H1 (cell line): ENCODE data around the gene SEZ6. TPM values are rescaled to one million over a fixed set of nuclear protein-coding genes. Genes with fewer than 3 reads are reported as not detected.
A peak's percentile ranks its signal among the peaks of the same experiment; 100 is the strongest.

Experiments used
- CTCF ChIA-PET: fragments of 300-600 bp; sonication (Branson Sonifier 250); formaldehyde crosslinking; loops from one replicate; lab custom pipeline; 2021; ENCODE audit not compliant: partially characterized antibody; lab: Charles Lee
- POLR2A ChIA-PET: fragments of 300-600 bp; sonication (Branson Sonifier 250); formaldehyde crosslinking; loops from one replicate; lab custom pipeline; 2021; ENCODE audit warnings: inconsistent platforms; ENCODE audit not compliant: partially characterized antibody; lab: Charles Lee
- DNase-seq, 2 experiments: peaks; one replicate each; pipeline versions ENCODE4 v3.0.0 to v3.0.0-alpha.2; 2010 to 2022; ENCODE audit warnings: low spot score in 2 of 2, low read depth in 1 of 2, mixed read lengths in 1 of 2
- FAIRE-seq: peaks from 2 replicates; lab custom pipeline; 2011; peaks lifted over from hg19 to GRCh38; lab: Jason Lieb, UNC
- H2AFZ ChIP-seq: 2 replicates; pipeline ENCODE4 v1.8.1; 2012; ENCODE audit warnings: low read length, inconsistent platforms
- H2AK5ac ChIP-seq: 2 replicates; pipeline ENCODE4 v1.6.1; 2013; ENCODE audit warnings: low read depth, low read length
- H2BK120ac ChIP-seq: replicated peaks from 2 replicates; pipeline ENCODE3; 2013; ENCODE audit warnings: low read depth, low read length, inconsistent platforms
- H2BK12ac ChIP-seq: 2 replicates; pipeline ENCODE4 v1.6.1; 2013; ENCODE audit warnings: low read depth, low read length
- H2BK15ac ChIP-seq: 2 replicates; pipeline ENCODE4 v1.6.1; 2013; ENCODE audit warnings: low read length
- H2BK20ac ChIP-seq: 2 replicates; pipeline ENCODE4 v1.6.1; 2013; ENCODE audit warnings: low read length
- H2BK5ac ChIP-seq: 2 replicates; pipeline ENCODE4 v1.6.1; 2013; ENCODE audit warnings: low read depth, low read length
- H3K14ac ChIP-seq: 2 replicates; pipeline ENCODE4 v1.6.1; 2013; ENCODE audit warnings: inconsistent platforms; ENCODE audit not compliant: insufficient read length
- H3K18ac ChIP-seq: 2 replicates; pipeline ENCODE4 v1.6.1; 2013; ENCODE audit warnings: low read length; ENCODE audit errors: extremely low read depth
- H3K23ac ChIP-seq: 2 replicates; pipeline ENCODE4 v1.6.1; 2013; ENCODE audit warnings: inconsistent platforms; ENCODE audit not compliant: insufficient read length
- H3K23me2 ChIP-seq: 2 replicates; pipeline ENCODE4 v1.6.1; 2013; ENCODE audit warnings: low read depth, low read length
- H3K27ac ChIP-seq: 2 replicates; pipeline ENCODE4 v1.6.1; 2011; ENCODE audit warnings: low read depth, low read length, inconsistent platforms
- H3K27me3 ChIP-seq, 4 experiments: replicated peaks in 1 of 4; 1 replicate in 1 of 4; 2 replicates in 3 of 4; pipeline versions ENCODE4 v1.6.1 to v1.8.1; 2011 to 2013; ENCODE audit warnings: low read length in 3 of 4, mild to moderate bottlenecking in 3 of 4, inconsistent platforms in 2 of 4, mixed read lengths in 2 of 4, moderate library complexity in 1 of 4; ENCODE audit not compliant: control insufficient read depth in 3 of 4, insufficient read depth in 3 of 4; ENCODE audit errors: extremely low read depth in 1 of 4
- H3K36me3 ChIP-seq, 4 experiments: 2 replicates each; pipeline versions ENCODE4 v1.6.1 to v1.8.1; 2011 to 2013; ENCODE audit warnings: mild to moderate bottlenecking in 4 of 4, low read length in 3 of 4, moderate library complexity in 2 of 4, control low read depth in 1 of 4, inconsistent platforms in 1 of 4; ENCODE audit not compliant: insufficient read depth in 4 of 4, control insufficient read depth in 2 of 4
- H3K4ac ChIP-seq: replicated peaks from 2 replicates; pipeline ENCODE3; 2013; ENCODE audit warnings: low read length, low read depth, mixed read lengths, inconsistent platforms; ENCODE audit not compliant: insufficient read length
- H3K4me1 ChIP-seq, 4 experiments: replicated peaks in 1 of 4; 1 replicate in 1 of 4; 2 replicates in 3 of 4; pipeline versions ENCODE4 v1.6.1 to v1.8.1; 2011 to 2013; ENCODE audit warnings: low read length in 3 of 4, inconsistent platforms in 2 of 4, mixed read lengths in 1 of 4; ENCODE audit not compliant: insufficient read depth in 4 of 4, control insufficient read depth in 3 of 4
- H3K4me2 ChIP-seq, 2 experiments: 2 replicates each; pipeline versions ENCODE4 v1.6.1 to v1.8.1; 2011 to 2013; ENCODE audit warnings: low read depth in 2 of 2, low read length in 2 of 2, control low read depth in 1 of 2, inconsistent platforms in 1 of 2, mild to moderate bottlenecking in 1 of 2; ENCODE audit not compliant: insufficient read depth in 1 of 2
- H3K4me3 ChIP-seq, 4 experiments: fragments of 200-600, 300-600 bp in 1 of 4; sonication (generic), shearing (Covaris generic), sonication (Bioruptor Twin) in 1 of 4; 2 replicates each; pipeline versions ENCODE4 v1.5.1 to v1.8.1; 2011 to 2016; ENCODE audit warnings: low read length in 4 of 4, low read depth in 3 of 4, control low read depth in 2 of 4, inconsistent platforms in 2 of 4, mild to moderate bottlenecking in 2 of 4, mixed read lengths in 1 of 4, moderate library complexity in 1 of 4; ENCODE audit not compliant: insufficient read depth in 2 of 4; ENCODE audit errors: extremely low read depth in 1 of 4
- H3K56ac ChIP-seq: replicated peaks from 2 replicates; pipeline ENCODE3; 2013; ENCODE audit warnings: low read depth, mild to moderate bottlenecking, mixed read lengths, low read length, inconsistent platforms; ENCODE audit not compliant: insufficient read length
- H3K79me1 ChIP-seq: 2 replicates; pipeline ENCODE4 v1.6.1; 2013; ENCODE audit warnings: low read depth, low read length, control low read depth
- H3K79me2 ChIP-seq, 2 experiments: 2 replicates each; pipeline versions ENCODE4 v1.6.1 to v1.8.1; 2012 to 2013; ENCODE audit warnings: low read length in 2 of 2, mild to moderate bottlenecking in 2 of 2, inconsistent platforms in 1 of 2; ENCODE audit not compliant: insufficient read depth in 2 of 2, control insufficient read depth in 1 of 2
- H3K9ac ChIP-seq, 4 experiments: replicated peaks in 1 of 4; 1 replicate in 1 of 4; 2 replicates in 3 of 4; pipeline versions ENCODE4 v1.6.1 to v1.8.1; 2011 to 2013; ENCODE audit warnings: low read depth in 3 of 4, low read length in 3 of 4, control low read depth in 2 of 4, mild to moderate bottlenecking in 2 of 4, moderate library complexity in 2 of 4, inconsistent platforms in 1 of 4; ENCODE audit errors: extremely low read depth in 1 of 4
- H3K9me3 ChIP-seq, 2 experiments: 2 replicates each; pipeline versions ENCODE4 v1.6.1 to v1.8.1; 2012 to 2013; ENCODE audit warnings: mild to moderate bottlenecking in 2 of 2, moderate library complexity in 2 of 2, control low read depth in 1 of 2, inconsistent platforms in 1 of 2, low read depth in 1 of 2, low read length in 1 of 2, mixed read lengths in 1 of 2; ENCODE audit not compliant: insufficient read depth in 2 of 2
- H4K20me1 ChIP-seq, 2 experiments: replicated peaks in 1 of 2; 2 replicates each; pipeline versions ENCODE3 to v1.8.1; 2011 to 2013; ENCODE audit warnings: inconsistent platforms in 2 of 2, low read length in 2 of 2, mild to moderate bottlenecking in 1 of 2; ENCODE audit not compliant: insufficient read depth in 2 of 2, control insufficient read depth in 1 of 2
- H4K5ac ChIP-seq: 2 replicates; pipeline ENCODE4 v1.6.1; 2013; ENCODE audit warnings: low read length, low read depth, mixed read lengths, inconsistent platforms; ENCODE audit not compliant: insufficient read length
- H4K8ac ChIP-seq: 2 replicates; pipeline ENCODE4 v1.8.0; 2013; ENCODE audit warnings: mild to moderate bottlenecking, moderate library complexity, low read length, inconsistent platforms; ENCODE audit not compliant: insufficient read depth; ENCODE audit errors: extremely low read depth
- H4K91ac ChIP-seq: replicated peaks from 2 replicates; pipeline ENCODE3; 2013; ENCODE audit warnings: low read length, mixed read lengths, inconsistent platforms; ENCODE audit not compliant: insufficient read length
- MAX ChIP-seq: IDR thresholded peaks from 2 replicates; pipeline ENCODE4 v1.6.1; 2012; ENCODE audit warnings: inconsistent platforms
- WGBS, 2 experiments: shearing (Covaris generic) in 1 of 2; methylation state at CpG; one replicate each; pipeline versions ENCODE4 v1.1.6 to v1.1.7; 2013 to 2015; ENCODE audit warnings: low lambda C conversion rate in 2 of 2, mixed read lengths in 2 of 2, inconsistent platforms in 1 of 2, low coverage in 1 of 2, missing lambda C conversion rate in 1 of 2; ENCODE audit not compliant: insufficient replicate concordance in 2 of 2, insufficient coverage in 1 of 2, insufficient read length in 1 of 2; ENCODE audit errors: extremely low coverage in 1 of 2, missing lambda C conversion rate in 1 of 2; 5-methylcytosine and 5-hydroxymethylcytosine counted together
- polyA plus RNA-seq, 7 experiments: library from polyadenylated mRNA; depleted of rRNA in 3 of 7; stranded (reverse) in 5 of 7; unstranded in 2 of 7; fragments of >200 nt in 5 of 7; fragments of 200-250 nt in 2 of 7; gene quantifications; 1 replicate in 5 of 7; 2 replicates in 1 of 7; 4 replicates in 1 of 7; pipeline versions ENCODE4 v1.2.1 to v1.2.3, GENCODE V29; 2011 to 2013; ENCODE audit warnings: missing spikeins in 2 of 7, mixed read lengths in 2 of 7
- total RNA-seq: library from RNA; stranded (reverse); fragmentation: NEBNext Ultra II Directional; extraction: Animal tissue kit (Norgen Biotek cat#: 25700); gene quantifications from 2 replicates; pipeline ENCODE4 v1.2.1, GENCODE V29; 2021

The SEZ6 gene
- total and polyA plus RNA-seq, 2 of the 8 experiments (the other 6 are each of a cell fraction or from before 2014, with no cell fraction given), result 6.9 to 16.1 TPM

- no peaks in the 10 kb centered on the region for H4K20me1 ChIP-seq
- DNase-seq, result no peak
- no peak overlapping the region for H3K18ac ChIP-seq
- H3K79me2 ChIP-seq, result no peaks in the 10 kb centered on the region
- H3K23me2 ChIP-seq, result no peaks in the 10 kb centered on the region
- no peak overlapping the region for H3K4me3 ChIP-seq
- H3K79me1 ChIP-seq, result no peaks in the 10 kb centered on the region
- no peaks in the 10 kb centered on the region; a peak in 1 of 8 replicates for H3K36me3 ChIP-seq
- no peak overlapping the region for H2BK12ac ChIP-seq
- H3K27me3 ChIP-seq, result peaks cover 0 to 2% (median 0%) of the 10 kb centered on the region in 4 experiments; a peak in 2 of 7 replicates
- H4K8ac ChIP-seq, result peak overlapping the region; percentile 45; the same call in 1 of the 2 replicates
- POLR2A ChIA-PET, result interaction anchor here (0.9 kb wide), 1 partner anchor 38 kb away, joined by 3 read pairs; no protein-coding TSS in a partner anchor
- H2BK5ac ChIP-seq, result no peak overlapping the region
- H3K23ac ChIP-seq, result no peak overlapping the region
- H3K4me2 ChIP-seq, result no peak overlapping the region
- no peak overlapping the region for H2AK5ac ChIP-seq
- H2BK120ac ChIP-seq, result no peak overlapping the region
- H3K4ac ChIP-seq, result no peak overlapping the region
- H3K9ac ChIP-seq, result no peak overlapping the region
- WGBS, 2 experiments, result 93% methylated on average over 4 of the region's 4 CpGs; no CpG with 5 or more reads in 1 of the 2 experiments
- no peak overlapping the region for H2BK20ac ChIP-seq
- no peaks in the 10 kb centered on the region for H3K9me3 ChIP-seq
- no peak overlapping the region for H2BK15ac ChIP-seq
- no peak overlapping the region for H4K5ac ChIP-seq
- H2AFZ ChIP-seq, result no peak overlapping the region
- H3K4me1 ChIP-seq, result peaks cover under 1 to 6% (median 2%) of the 10 kb centered on the region in 4 experiments
- no peak overlapping the region for H3K56ac ChIP-seq
- no peak for FAIRE-seq
- no peak overlapping the region for H3K14ac ChIP-seq
- CTCF ChIA-PET, result interaction anchor here (1.0 to 9.1 kb wide), 11 partner anchors 8 to 139 kb away, joined by 3 to 207 read pairs (median 5); no protein-coding TSS in a partner anchor
- H4K91ac ChIP-seq, result no peak overlapping the region
- no peak overlapping the region for H3K27ac ChIP-seq
- TF ChIP-seq MAX, result no peak
These were observed 31.4 kb downstream of the SEZ6 start for GRCh38 chr17:28974451-28974850.
